AG09319 (cell line): Measurements from ENCODE around the gene PFN1.

Source experiments
- DNase-seq: peaks from one replicate; pipeline ENCODE4 v3.0.0-alpha.2; 2010; ENCODE audit warnings: low read depth; ENCODE audit errors: extremely low read depth
- CTCF ChIP-seq: IDR thresholded peaks from 2 replicates; pipeline ENCODE4 v1.5.1; 2011; ENCODE audit warnings: low read depth, mild to moderate bottlenecking, inconsistent platforms, low read length, moderate library complexity

PFN1 gene

GRCh38 chr17:4955091-4955490, 6.8 kb upstream of the PFN1 start:
- no peak for TF ChIP-seq CTCF
- no peak for DNase-seq

- no peak for TF ChIP-seq CTCF
- no peak for DNase-seq
These were observed 5.2 kb upstream of the PFN1 start for GRCh38 chr17:4953451-4953961.

- TF ChIP-seq CTCF, result no peak
- no peak for DNase-seq
These were observed 3.2 kb upstream of the PFN1 start for GRCh38 chr17:4951486-4951885.

- TF ChIP-seq CTCF, result no peak
- DNase-seq, result no peak
These were observed 2.4 kb upstream of the PFN1 start, which contains the start of gene ENO3 for GRCh38 chr17:4950746-4951204. TSS of gene ENO3 (plus strand) at chr17:4951119. CDS start at chr17:4951830, 711 bp downstream.

GRCh38 chr17:4950075-4950745, 1.9 kb upstream of the PFN1 start:
- DNase-seq, result no peak

GRCh38 chr17:4949321-4950074, 1.2 kb upstream of the PFN1 start:
- TF ChIP-seq CTCF, result no peak

More at GRCh38 chr17:4950075-4950745, 1.9 kb upstream of the PFN1 start:
- TF ChIP-seq CTCF, result no peak

GRCh38 chr17:4948931-4949320, 596 bp upstream of the PFN1 start:
- DNase-seq, result peak; percentile 75
- no peak for TF ChIP-seq CTCF

More at GRCh38 chr17:4949321-4950074, 1.2 kb upstream of the PFN1 start:
- DNase-seq, result no peak
